Stimulated activated CD8-positive, alpha-beta memory T cell treated with anti-CD3 and anti-CD28 coated beads, Interleukin-7, amount 100 ng/mL, for 24 hours (primary cell): ENCODE data around the gene TMEM138.

ENCODE experiments used
- DNase-seq: peaks from one replicate; pipeline ENCODE4 v3.0.0-alpha.2; 2020; ENCODE audit warnings: low read depth

TMEM138 gene

DNA sequence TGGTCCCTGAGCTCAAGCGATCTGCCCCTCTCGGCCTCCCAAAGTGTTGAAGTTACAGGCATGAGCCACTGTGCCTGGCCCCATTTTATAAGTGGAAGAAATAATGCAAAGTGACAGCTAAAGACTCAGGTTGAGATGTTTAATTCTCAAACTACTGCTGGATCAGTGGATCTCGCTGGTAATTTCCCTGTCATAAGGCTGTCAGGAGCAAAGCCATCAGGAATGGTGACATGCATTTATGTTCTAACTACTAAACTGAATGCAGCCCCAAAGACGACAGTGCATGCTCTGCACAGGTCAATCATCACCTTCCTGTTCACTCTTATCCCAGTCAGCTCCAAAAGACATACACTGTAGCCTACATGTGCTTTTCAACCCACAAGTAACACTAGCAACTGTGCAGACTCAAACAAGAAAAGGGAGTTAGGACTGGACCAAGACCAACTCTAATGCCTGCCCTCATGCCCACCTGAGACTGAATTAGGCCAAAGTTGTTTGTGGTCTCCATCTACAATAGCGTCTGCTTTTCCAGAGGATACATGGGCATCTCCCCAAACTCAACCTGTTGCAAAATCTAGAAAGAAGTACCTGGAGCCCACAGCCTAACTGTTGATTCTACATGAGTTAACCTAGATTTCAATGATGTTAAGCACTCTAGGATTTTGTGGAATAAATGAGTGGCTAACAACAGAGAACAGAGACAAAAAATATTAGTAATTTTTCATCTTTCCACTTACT, 45.0 kb downstream of the TMEM138 start:
- no peak for DNase-seq

DNA sequence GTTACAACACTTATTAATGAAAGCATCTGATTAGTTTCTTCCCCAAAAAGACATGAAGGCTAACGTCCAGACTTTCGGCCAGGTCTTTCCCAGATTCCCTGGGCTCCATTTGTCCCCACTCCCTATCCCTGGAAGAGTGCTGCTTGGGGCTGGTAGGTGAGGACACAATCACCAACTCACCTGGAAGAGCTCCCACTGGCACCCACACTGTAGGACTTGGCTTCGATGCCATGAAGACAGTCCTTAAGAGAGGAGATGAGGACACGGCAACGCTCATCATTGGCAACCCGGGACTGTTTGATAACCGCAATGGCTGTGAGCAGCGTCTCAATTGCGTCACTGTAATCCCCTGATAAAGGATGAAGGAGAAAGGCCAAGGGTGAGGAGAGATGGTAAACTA, 49.4 kb downstream of the TMEM138 start:
- DNase-seq: no peak

DNA sequence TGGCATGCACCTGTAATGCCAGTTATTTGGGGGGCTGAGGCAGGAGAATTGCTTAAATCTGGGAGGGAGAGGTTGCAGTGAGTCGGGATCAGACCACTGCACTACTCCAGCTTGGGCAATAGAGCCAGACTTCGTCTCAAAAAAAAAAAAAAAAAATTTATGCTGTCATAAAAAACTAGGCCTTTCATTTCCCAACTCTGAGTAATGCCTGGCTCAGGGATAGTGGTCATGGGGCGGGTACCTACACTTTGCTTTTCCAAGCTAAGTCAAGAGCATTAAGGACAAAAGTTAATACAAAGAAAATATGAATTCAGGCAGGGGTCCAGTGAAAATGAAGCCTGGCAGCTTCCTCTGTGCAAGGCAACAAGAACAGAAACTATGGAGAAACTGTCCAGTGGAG, 51.3 kb downstream of the TMEM138 start:
- no peak for DNase-seq

DNA sequence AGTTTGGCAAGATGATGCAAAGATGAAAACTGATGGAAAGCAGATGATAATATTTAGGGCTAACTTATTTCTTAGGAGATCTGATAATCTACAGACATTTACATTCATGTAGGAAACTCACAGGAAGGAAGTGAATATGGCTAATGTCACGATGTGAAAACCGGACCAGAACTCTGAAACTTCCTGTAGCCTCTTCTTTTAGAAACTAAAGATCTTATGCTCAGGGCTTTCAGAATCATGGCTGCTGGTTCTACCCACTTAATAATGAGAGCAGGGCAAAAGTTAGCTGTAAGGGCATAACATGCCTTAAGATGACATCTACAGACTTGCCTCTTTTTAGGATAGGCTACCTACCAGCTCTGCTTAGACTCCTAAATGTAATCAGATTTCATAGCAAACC, 52.4 kb downstream of the TMEM138 start:
- DNase-seq: no peak

DNA sequence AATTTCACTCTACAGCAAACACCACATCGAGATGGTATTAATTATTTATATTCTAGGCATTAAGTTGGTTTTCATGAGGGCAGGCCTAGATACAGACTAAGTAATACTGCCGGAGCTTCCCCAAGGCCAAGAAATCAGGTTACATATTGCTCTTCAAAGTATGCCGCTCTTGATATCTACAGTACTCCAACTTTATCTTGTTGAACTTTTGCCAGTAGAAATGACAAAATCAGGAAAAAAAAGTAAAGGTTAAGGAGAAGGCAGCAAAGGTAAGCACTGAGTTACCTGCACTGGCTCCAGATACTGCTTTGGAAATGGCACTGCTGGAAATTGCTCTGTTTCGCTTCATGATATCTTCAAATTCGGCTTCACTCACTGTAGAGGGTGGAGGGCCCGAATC, 53.2 kb downstream of the TMEM138 start:
- no peak for DNase-seq

DNA sequence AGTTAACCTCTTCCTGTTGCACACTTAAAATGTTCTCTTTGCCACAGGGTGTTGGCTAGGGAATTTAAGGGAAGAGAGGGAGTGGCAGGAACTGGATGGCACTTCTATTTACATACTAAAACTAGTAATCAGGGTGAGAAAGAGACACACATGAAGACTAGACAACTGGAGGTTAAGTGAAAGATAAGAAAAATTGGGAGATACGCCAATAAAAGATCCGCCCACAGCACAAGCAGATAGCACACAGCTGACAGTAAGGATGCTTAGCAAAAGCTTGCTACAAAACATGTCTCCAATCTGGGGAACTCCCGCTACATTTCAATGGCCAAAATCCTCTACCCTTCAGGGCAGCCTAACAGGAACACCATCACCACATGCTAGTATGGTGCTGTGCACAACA, 54.8 kb downstream of the TMEM138 start:
- DNase-seq: no peak

DNA sequence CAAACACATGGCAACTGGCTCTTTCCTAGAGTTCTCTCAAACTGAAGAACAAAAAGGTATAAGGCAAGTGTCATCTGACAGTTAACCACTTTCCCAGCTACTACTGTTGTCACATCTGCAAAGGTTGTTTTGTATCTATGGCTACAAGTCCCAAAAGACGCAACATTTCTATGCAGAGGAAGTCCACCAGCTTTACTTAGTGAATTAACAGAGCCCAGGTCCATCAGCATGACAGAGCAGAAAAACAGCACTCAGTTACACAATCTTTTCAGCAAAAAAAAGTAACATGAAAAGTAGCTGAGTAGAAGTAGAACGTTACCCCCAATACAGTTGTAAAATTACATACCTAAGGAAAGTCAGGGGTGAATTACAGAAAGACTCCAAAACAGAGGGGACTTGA, 55.5 kb downstream of the TMEM138 start:
- DNase-seq: no peak

DNA sequence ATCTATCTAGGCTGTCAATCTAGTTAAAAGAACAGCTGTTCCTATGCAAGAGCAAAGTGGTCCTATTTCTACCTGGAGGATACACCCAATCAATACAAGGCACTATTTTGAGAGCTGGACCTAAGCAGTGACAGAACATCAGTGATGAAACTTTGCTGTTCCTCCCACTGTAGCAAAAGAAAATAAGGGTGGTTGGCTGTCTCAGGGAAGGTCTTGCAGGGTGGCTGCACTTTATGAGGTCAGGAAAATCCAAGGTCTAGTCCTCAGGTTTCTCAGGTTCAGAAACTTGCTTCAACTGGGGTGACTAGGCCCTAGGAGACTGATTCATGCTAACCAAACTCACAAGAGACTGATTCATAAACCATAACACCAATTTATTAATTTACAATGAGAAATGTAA, 56.0 kb downstream of the TMEM138 start:
- DNase-seq: no peak
